Measurements from ENCODE around the gene MIA2. TPM values are rescaled to one million over a fixed set of nuclear protein-coding genes. Genes with fewer than 3 reads are reported as not detected.

MIA2 gene
- total and polyA plus RNA-seq, 2 donors from 2014 or later, result 63.2 to 65.6 TPM

GRCh38 chr14:39265806-39266524, 32.2 kb downstream of the MIA2 start:
- peak overlapping the region; percentile 78 to 87 (median 81) for H3K4me3 ChIP-seq (ENCODE audit: low read length in 3 of 3)
- DNase-seq (peak in 1 of 5 donors; percentile 82), FAIRE-seq (no peak)
- peak overlapping the region; percentile 97 to 99 for H3K27ac ChIP-seq (ENCODE audit: low read depth in 2 of 2, low read length in 2 of 2)
- no peaks in the 10 kb centered on the region for H3K9me3 ChIP-seq (ENCODE audit: control insufficient read depth in 2 of 3, insufficient read depth in 1 of 3, low read length in 3 of 3)
- peak overlapping the region; percentile 41 to 62 (median 53) for H3K9ac ChIP-seq (ENCODE audit: low read length in 3 of 3)
- H3K4me1 ChIP-seq (ENCODE audit: control insufficient read depth in 2 of 3, insufficient read depth in 2 of 3, low read depth in 1 of 3, low read length in 3 of 3), result peaks cover 0 to 4% (median 0%) of the 10 kb centered on the region in 3 donors
- TF ChIP-seq, protein P1, sequence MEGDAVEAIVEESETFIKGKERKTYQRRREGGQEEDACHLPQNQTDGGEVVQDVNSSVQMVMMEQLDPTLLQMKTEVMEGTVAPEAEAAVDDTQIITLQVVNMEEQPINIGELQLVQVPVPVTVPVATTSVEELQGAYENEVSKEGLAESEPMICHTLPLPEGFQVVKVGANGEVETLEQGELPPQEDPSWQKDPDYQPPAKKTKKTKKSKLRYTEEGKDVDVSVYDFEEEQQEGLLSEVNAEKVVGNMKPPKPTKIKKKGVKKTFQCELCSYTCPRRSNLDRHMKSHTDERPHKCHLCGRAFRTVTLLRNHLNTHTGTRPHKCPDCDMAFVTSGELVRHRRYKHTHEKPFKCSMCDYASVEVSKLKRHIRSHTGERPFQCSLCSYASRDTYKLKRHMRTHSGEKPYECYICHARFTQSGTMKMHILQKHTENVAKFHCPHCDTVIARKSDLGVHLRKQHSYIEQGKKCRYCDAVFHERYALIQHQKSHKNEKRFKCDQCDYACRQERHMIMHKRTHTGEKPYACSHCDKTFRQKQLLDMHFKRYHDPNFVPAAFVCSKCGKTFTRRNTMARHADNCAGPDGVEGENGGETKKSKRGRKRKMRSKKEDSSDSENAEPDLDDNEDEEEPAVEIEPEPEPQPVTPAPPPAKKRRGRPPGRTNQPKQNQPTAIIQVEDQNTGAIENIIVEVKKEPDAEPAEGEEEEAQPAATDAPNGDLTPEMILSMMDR (IDR thresholded peaks at IDR 0.05; ENCODE audit: borderline replicate concordance, extremely low read depth, insufficient read depth), result no peak
- intact Hi-C loops (cut with DNase I), result no loop called here
- no peaks in the 10 kb centered on the region for H3K36me3 ChIP-seq (ENCODE audit: control insufficient read depth in 2 of 3, insufficient read depth in 3 of 3, low read length in 3 of 3)
- no peaks in the 10 kb centered on the region for H3K27me3 ChIP-seq (ENCODE audit: control insufficient read depth, insufficient read depth, low read length)

DNA sequence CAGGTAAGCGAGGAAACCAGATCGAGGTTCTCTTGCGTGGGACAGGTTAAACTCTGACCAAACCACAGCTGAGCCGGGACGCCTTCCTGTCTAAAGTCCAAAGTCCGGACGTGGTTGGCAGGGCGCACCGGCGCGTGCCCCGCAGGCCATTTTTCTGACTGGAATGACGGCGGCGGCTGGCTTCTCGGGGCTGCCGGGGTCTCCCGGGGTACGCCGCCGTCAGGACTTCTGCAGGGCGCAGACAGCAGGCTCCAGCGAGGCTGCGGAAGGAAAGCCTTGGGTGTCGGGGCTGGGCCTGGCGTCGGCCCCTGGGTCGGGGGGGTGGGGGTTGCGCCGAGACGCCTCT, 32.8 kb downstream of the MIA2 start:
- peak overlapping the region; percentile 41 to 80 (median 70) for H3K9ac ChIP-seq (ENCODE audit: low read length in 3 of 3)
- H3K4me1 ChIP-seq (ENCODE audit: control insufficient read depth in 2 of 3, insufficient read depth in 2 of 3, low read depth in 1 of 3, low read length in 3 of 3), result peaks cover 0 to 4% (median 0%) of the 10 kb centered on the region in 3 donors
- H3K4me3 ChIP-seq (ENCODE audit: low read length in 3 of 3), result peak overlapping the region; percentile 78 to 87 (median 81)
- DNase-seq (peak in 3 of 5 donors; percentile 75 to 87 (median 85)), FAIRE-seq (no peak)
- no peaks in the 10 kb centered on the region for H3K36me3 ChIP-seq (ENCODE audit: control insufficient read depth in 2 of 3, insufficient read depth in 3 of 3, low read length in 3 of 3)
- peak overlapping the region; percentile 97 to 99 for H3K27ac ChIP-seq (ENCODE audit: low read depth in 2 of 2, low read length in 2 of 2)
- H3K27me3 ChIP-seq (ENCODE audit: control insufficient read depth, insufficient read depth, low read length), result no peaks in the 10 kb centered on the region
- no peaks in the 10 kb centered on the region for H3K9me3 ChIP-seq (ENCODE audit: control insufficient read depth in 2 of 3, insufficient read depth in 1 of 3, low read length in 3 of 3)
- intact Hi-C loops (cut with DNase I), result no loop called here
- TF ChIP-seq, protein P1 (IDR thresholded peaks at IDR 0.05; ENCODE audit: borderline replicate concordance, extremely low read depth, insufficient read depth), result no peak

- DNase-seq, result peak; percentile 90 to 94 (median 93)
- Histone ChIP-seq H3K9ac (ENCODE audit: low read length in 3 of 3) (peak overlapping the region; percentile 41 to 87 (median 70)), H3K9me3 (ENCODE audit: control insufficient read depth in 2 of 3, insufficient read depth in 1 of 3, low read length in 3 of 3) (no peaks in the 10 kb centered on the region), H3K36me3 (ENCODE audit: control insufficient read depth in 2 of 3, insufficient read depth in 3 of 3, low read length in 3 of 3) (no peaks in the 10 kb centered on the region), H3K4me1 (ENCODE audit: control insufficient read depth in 2 of 3, insufficient read depth in 2 of 3, low read depth in 1 of 3, low read length in 3 of 3) (peaks cover 0 to 4% (median 0%) of the 10 kb centered on the region in 3 donors), H3K27me3 (ENCODE audit: control insufficient read depth, insufficient read depth, low read length) (no peaks in the 10 kb centered on the region), H3K4me3 (ENCODE audit: low read length in 3 of 3) (peak overlapping the region; percentile 78 to 87 (median 81)), H3K27ac (ENCODE audit: low read depth in 2 of 2, low read length in 2 of 2) (peak overlapping the region; percentile 97 to 99)
- TF ChIP-seq, protein P1 (IDR thresholded peaks at IDR 0.05; ENCODE audit: borderline replicate concordance, extremely low read depth, insufficient read depth), result no peak
- no peak for FAIRE-seq
- intact Hi-C loops (cut with DNase I), result no loop called here
Measured at GRCh38 chr14:39266871-39267607, 33.3 kb downstream of the MIA2 start.

Measured in kidney (tissue), 14 donors.